Measurements from ENCODE around the gene FLNA. TPM values are rescaled to one million over a fixed set of nuclear protein-coding genes. Genes with fewer than 3 reads are reported as not detected.

FLNA gene
- total RNA-seq, 3 donors from 2014 or later: 416 to 675 (median 622) TPM

GRCh38 chrX:154366666-154367055 is 7.8 kb downstream of the FLNA start:
- no peak overlapping the region for H3K4me3 ChIP-seq
- intact Hi-C loops (cut with DNase I; ENCODE audit: low total_unique reads): no loop called here

GRCh38 chrX:154365997-154366665 is 8.3 kb downstream of the FLNA start:
- Histone ChIP-seq H3K4me3 (no peak overlapping the region), H3K27ac (peak overlapping the region; percentile 91 to 97), H3K36me3 (no peaks in the 10 kb centered on the region)

More at GRCh38 chrX:154366666-154367055, 7.8 kb downstream of the FLNA start:
- Histone ChIP-seq H3K27me3 (peaks cover 0 to 3% of the 10 kb centered on the region in 2 donors), H3K9me3 (no peaks in the 10 kb centered on the region), H3K36me3 (no peaks in the 10 kb centered on the region), H3K27ac (peak overlapping the region; percentile 91 to 97), H3K4me1 (no peaks in the 10 kb centered on the region)
- peak in 1 of 2 donors; percentile 52 for DNase-seq (ENCODE audit: low spot score in 2 of 2)
- no peak for TF ChIP-seq POLR2AphosphoS5 (IDR thresholded peaks at IDR 0.05)

GRCh38 chrX:154365052-154365600 is 9.3 kb downstream of the FLNA start:
- Histone ChIP-seq H3K4me3 (peak overlapping the region in 1 of 3 donors; percentile 5), H3K27ac (peak overlapping the region in 1 of 2 donors; percentile 97), H3K4me1 (no peaks in the 10 kb centered on the region), H3K9me3 (no peaks in the 10 kb centered on the region), H3K36me3 (no peaks in the 10 kb centered on the region), H3K27me3 (peaks cover 0 to 3% of the 10 kb centered on the region in 2 donors)
- intact Hi-C loops (cut with DNase I; ENCODE audit: low total_unique reads): no loop called here
- TF ChIP-seq POLR2A (IDR thresholded peaks at IDR 0.05): no peak
- TF ChIP-seq POLR2AphosphoS5 (IDR thresholded peaks at IDR 0.05): no peak
- no peak for TF ChIP-seq CTCF (IDR thresholded peaks at IDR 0.05)
- DNase-seq (ENCODE audit: low spot score in 2 of 2): no peak

More at GRCh38 chrX:154365997-154366665, 8.3 kb downstream of the FLNA start:
- H3K4me1 ChIP-seq: no peaks in the 10 kb centered on the region
- no peak for TF ChIP-seq CTCF (IDR thresholded peaks at IDR 0.05)
- TF ChIP-seq POLR2AphosphoS5 (IDR thresholded peaks at IDR 0.05): no peak
- TF ChIP-seq POLR2A (IDR thresholded peaks at IDR 0.05): no peak
- intact Hi-C loops (cut with DNase I; ENCODE audit: low total_unique reads): no loop called here
- peaks cover 0 to 3% of the 10 kb centered on the region in 2 donors for H3K27me3 ChIP-seq
- no peak for DNase-seq (ENCODE audit: low spot score in 2 of 2)
- no peaks in the 10 kb centered on the region for H3K9me3 ChIP-seq

- Histone ChIP-seq H3K36me3 (no peaks in the 10 kb centered on the region), H3K27ac (no peak overlapping the region), H3K27me3 (no peaks in the 10 kb centered on the region), H3K4me1 (no peaks in the 10 kb centered on the region), H3K4me3 (no peak overlapping the region), H3K9me3 (no peaks in the 10 kb centered on the region)
- DNase-seq (ENCODE audit: low spot score in 2 of 2): no peak
- TF ChIP-seq POLR2AphosphoS5 (IDR thresholded peaks at IDR 0.05) (no peak), CTCF (IDR thresholded peaks at IDR 0.05) (no peak), POLR2A (IDR thresholded peaks at IDR 0.05) (no peak)
- intact Hi-C loops (cut with DNase I; ENCODE audit: low total_unique reads): no loop called here
These were observed 10.6 kb downstream of the FLNA start for GRCh38 chrX:154363706-154364439.

GRCh38 chrX:154362085-154362742 is 12.2 kb downstream of the FLNA start:
- no peak for DNase-seq (ENCODE audit: low spot score in 2 of 2)
- Histone ChIP-seq H3K4me1 (no peaks in the 10 kb centered on the region), H3K27me3 (peaks cover 0 to under 1% of the 10 kb centered on the region in 2 donors), H3K4me3 (no peak overlapping the region), H3K9me3 (no peaks in the 10 kb centered on the region), H3K27ac (peak overlapping the region in 1 of 2 donors; percentile 32), H3K36me3 (no peaks in the 10 kb centered on the region)
- TF ChIP-seq POLR2AphosphoS5 (IDR thresholded peaks at IDR 0.05) (no peak), CTCF (IDR thresholded peaks at IDR 0.05) (no peak), POLR2A (IDR thresholded peaks at IDR 0.05) (no peak)
- intact Hi-C loops (cut with DNase I; ENCODE audit: low total_unique reads): no loop called here

All from breast epithelium (tissue), 4 donors.